T follicular helper cell (primary cell): ENCODE results near the gene ARRDC4.
A peak's percentile ranks its signal among the peaks of the same experiment; 100 is the strongest.

Experiments used
- DNase-seq: peaks from one replicate; pipeline ENCODE4 v3.0.0-alpha.2; 2020; ENCODE audit warnings: low read depth
- total RNA-seq, 2 experiments: gene quantifications; one replicate each; lab custom pipeline; 2026; lab: John Stamatoyannopoulos, UW

Gene ARRDC4
- total RNA-seq: 1.9 to 7.6 reads per million in 2 experiments

GRCh38 chr15:97960364-97961066 lies at the start of gene ARRDC4:
TSS of gene ARRDC4 (plus strand) at chr15:97960703. CDS start at chr15:97960862, 159 bp downstream.
- peak; percentile 94 for DNase-seq

GRCh38 chr15:97914711-97915110 lies 45.8 kb upstream of the ARRDC4 start:
- no peak for DNase-seq

- no peak for DNase-seq
Observed at GRCh38 chr15:97915261-97915660, 45.2 kb upstream of the ARRDC4 start.

GRCh38 chr15:97921296-97921865 lies 39.1 kb upstream of the ARRDC4 start:
- no peak for DNase-seq

GRCh38 chr15:97929456-97930229 lies 30.9 kb upstream of the ARRDC4 start:
- no peak for DNase-seq

- DNase-seq: no peak
Observed at GRCh38 chr15:97930230-97930629, 30.3 kb upstream of the ARRDC4 start.

- DNase-seq: no peak
Observed at GRCh38 chr15:97931314-97931713, 29.2 kb upstream of the ARRDC4 start.

GRCh38 chr15:97933589-97933988 lies 26.9 kb upstream of the ARRDC4 start:
- DNase-seq: no peak

- DNase-seq: no peak
Observed at GRCh38 chr15:97940993-97941392, 19.5 kb upstream of the ARRDC4 start.

GRCh38 chr15:97941572-97941971 lies 18.9 kb upstream of the ARRDC4 start:
- no peak for DNase-seq

- no peak for DNase-seq
Observed at GRCh38 chr15:97944724-97945123, 15.8 kb upstream of the ARRDC4 start.

- DNase-seq: no peak
Observed at GRCh38 chr15:97947465-97948260, 12.8 kb upstream of the ARRDC4 start.

- DNase-seq: no peak
Observed at GRCh38 chr15:97953254-97953653, 7.2 kb upstream of the ARRDC4 start.

GRCh38 chr15:97953748-97954147 lies 6.8 kb upstream of the ARRDC4 start:
- no peak for DNase-seq

- DNase-seq: no peak
Observed at GRCh38 chr15:97955035-97955434, 5.5 kb upstream of the ARRDC4 start.

- no peak for DNase-seq
Observed at GRCh38 chr15:97955529-97955928, 5.0 kb upstream of the ARRDC4 start.

- no peak for DNase-seq
Observed at GRCh38 chr15:97959724-97960363, 659 bp upstream of the ARRDC4 start.

GRCh38 chr15:97961067-97961954 lies 808 bp downstream of the ARRDC4 start:
- DNase-seq: peak; percentile 0

GRCh38 chr15:97962263-97962662 lies 1.8 kb downstream of the ARRDC4 start:
- DNase-seq: no peak

- DNase-seq: no peak
Observed at GRCh38 chr15:97963779-97964178, 3.3 kb downstream of the ARRDC4 start.

GRCh38 chr15:97966246-97966645 lies 5.7 kb downstream of the ARRDC4 start:
- no peak for DNase-seq
